SHP77 treated with DMSO at 0.1 percent for 48 hours (cell line): ENCODE data around the gene MYDGF.

Experiments used
- DNase-seq: peaks from one replicate; lab custom pipeline; 2025; lab: John Stamatoyannopoulos, UW

The MYDGF gene

GRCh38 chr19:4673726-4674125 is 3.6 kb upstream of the MYDGF start:
- DNase-seq = no peak

GRCh38 chr19:4673216-4673615 is 3.1 kb upstream of the MYDGF start:
- no peak for DNase-seq

GRCh38 chr19:4671185-4671851 is 1.2 kb upstream of the MYDGF start:
- DNase-seq = no peak

GRCh38 chr19:4664642-4665041 is 5.5 kb downstream of the MYDGF start:
- no peak for DNase-seq

- no peak for DNase-seq
Measured at GRCh38 chr19:4662812-4663211, 7.3 kb downstream of the MYDGF start.

- no peak for DNase-seq
Measured at GRCh38 chr19:4662020-4662695, 8.0 kb downstream of the MYDGF start.

- no peak for DNase-seq
Measured at GRCh38 chr19:4660993-4661392, 9.1 kb downstream of the MYDGF start.

GRCh38 chr19:4660181-4660791 is 9.9 kb downstream of the MYDGF start:
- DNase-seq = no peak

- DNase-seq = no peak
Measured at GRCh38 chr19:4657835-4658234, 12.3 kb downstream of the MYDGF start.

- no peak for DNase-seq
Measured at GRCh38 chr19:4657262-4657661, 12.9 kb downstream of the MYDGF start.

- DNase-seq = no peak
Measured at GRCh38 chr19:4656102-4656501, 14.0 kb downstream of the MYDGF start.

GRCh38 chr19:4654437-4655361 is 15.4 kb downstream of the MYDGF start:
- no peak for DNase-seq

GRCh38 chr19:4653793-4654436 is 16.2 kb downstream of the MYDGF start:
- no peak for DNase-seq

GRCh38 chr19:4652075-4652474 is 18.1 kb downstream of the MYDGF start:
- no peak for DNase-seq

GRCh38 chr19:4650159-4650558 is 20.0 kb downstream of the MYDGF start:
- DNase-seq = no peak

GRCh38 chr19:4649392-4650047 is 20.6 kb downstream of the MYDGF start:
- DNase-seq = no peak

- DNase-seq = no peak
Measured at GRCh38 chr19:4647676-4648644, 22.2 kb downstream of the MYDGF start.

GRCh38 chr19:4645718-4646117 is 24.4 kb downstream of the MYDGF start:
- no peak for DNase-seq

- DNase-seq = no peak
Measured at GRCh38 chr19:4642625-4643024, 27.5 kb downstream of the MYDGF start.

GRCh38 chr19:4641132-4641531 is 29.0 kb downstream of the MYDGF start:
- no peak for DNase-seq
